HG02571 (cell line): ENCODE results near the gene EME2.

Experiments used
- ATAC-seq: cut with Tn5 transposase; IDR thresholded peaks from one replicate; pipeline ENCODE4 v1.9.1; 2021; ENCODE audit warnings: mild to moderate bottlenecking, moderate library complexity; ENCODE audit not compliant: unreplicated experiment

Gene EME2

DNA sequence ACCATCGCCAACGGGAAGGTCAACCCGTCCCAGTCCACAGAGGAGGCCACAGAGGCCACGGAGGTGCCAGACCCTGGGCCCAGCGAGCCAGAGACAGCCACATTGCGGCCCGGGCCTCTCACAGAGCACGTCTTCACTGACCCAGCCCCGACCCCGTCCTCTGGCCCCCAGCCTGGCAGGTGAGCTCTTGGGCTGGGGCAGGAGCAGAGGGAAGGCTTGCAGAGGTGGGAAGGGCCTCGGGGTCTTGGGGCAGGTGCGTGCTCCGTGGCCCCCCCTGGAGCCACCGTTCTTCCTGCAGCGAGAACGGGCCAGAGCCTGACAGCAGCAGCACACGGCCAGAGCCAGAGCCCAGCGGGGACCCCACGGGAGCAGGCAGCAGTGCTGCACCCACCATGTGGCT, 6.4 kb upstream of the EME2 start:
- ATAC-seq: no peak

DNA sequence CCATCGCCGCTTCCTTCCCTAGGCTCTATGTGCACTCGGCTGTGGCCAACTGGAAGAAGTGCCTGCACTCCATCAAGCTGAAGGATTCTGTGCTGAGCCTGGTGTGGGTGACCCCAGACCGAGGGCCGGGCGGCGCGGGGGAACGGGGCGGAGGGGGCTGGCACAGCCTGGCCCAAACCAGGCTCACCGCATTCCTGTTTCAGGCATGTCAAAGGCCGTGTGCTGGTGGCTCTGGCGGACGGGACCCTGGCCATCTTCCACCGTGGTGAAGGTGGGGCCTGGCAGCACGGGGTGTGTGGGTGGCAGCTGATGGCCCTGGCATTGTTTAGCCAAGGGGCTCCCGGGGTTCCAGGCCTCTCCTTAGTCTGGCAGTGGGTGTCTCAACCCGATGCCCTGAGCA, 5.9 kb upstream of the EME2 start:
- no peak for ATAC-seq

DNA sequence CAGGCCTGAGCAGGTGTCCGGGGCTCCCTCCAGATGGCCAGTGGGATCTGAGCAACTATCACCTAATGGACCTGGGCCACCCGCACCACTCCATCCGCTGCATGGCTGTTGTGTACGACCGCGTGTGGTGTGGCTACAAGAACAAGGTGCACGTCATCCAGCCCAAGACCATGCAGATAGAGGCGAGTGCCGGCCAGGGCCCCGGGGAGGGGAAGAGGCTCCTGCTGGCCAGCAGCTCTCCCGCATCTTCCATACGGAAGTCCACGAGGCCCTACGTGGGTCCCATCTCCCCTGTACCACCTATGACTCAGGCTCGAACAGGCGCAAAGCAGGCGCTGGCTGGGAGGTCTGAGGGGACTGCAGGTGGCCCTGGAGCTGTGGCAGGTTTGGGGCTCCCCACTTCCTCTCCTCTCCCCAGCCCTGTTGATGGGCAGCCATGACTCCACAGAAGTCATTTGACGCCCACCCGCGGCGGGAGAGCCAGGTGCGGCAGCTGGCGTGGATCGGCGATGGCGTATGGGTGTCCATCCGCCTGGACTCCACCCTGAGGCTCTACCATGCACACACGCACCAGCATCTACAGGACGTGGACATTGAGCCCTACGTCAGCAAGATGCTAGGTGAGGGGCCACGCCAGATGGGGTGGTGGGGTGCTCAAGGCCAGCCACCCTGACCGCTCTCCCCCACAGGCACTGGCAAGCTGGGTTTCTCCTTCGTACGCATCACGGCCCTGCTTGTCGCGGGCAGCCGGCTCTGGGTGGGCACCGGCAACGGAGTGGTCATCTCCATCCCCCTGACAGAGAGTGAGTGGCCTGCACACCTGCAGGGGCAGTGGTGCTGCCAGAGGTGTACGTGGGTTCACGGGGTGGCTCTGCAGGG, 5.3 kb upstream of the EME2 start:
- no peak for ATAC-seq

DNA sequence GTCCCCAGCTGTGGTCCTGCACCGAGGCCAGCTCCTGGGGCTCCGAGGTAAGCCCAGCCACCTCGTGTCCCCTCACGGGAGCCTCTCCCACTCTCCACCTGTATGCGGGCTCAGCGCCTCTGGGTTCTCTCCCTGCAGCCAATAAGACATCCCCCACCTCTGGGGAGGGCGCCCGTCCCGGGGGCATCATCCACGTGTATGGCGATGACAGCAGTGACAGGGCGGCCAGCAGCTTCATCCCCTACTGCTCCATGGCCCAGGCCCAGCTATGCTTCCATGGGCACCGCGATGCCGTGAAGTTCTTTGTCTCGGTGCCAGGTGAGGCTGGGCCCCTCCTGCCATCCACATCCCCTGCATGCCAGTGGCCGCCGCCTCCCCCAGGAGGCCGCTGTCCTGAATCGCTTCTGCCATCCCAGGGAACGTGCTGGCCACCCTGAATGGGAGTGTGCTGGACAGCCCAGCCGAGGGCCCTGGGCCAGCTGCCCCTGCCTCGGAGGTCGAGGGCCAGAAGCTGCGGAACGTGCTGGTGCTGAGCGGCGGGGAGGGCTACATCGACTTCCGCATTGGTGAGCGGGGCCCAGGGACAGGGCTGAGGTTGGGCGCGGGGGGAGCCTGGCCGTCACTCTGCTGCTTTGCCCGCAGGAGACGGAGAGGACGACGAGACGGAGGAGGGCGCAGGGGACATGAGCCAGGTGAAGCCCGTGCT, 4.4 kb upstream of the EME2 start:
- ATAC-seq: no peak

- ATAC-seq: no peak
These were observed 3.7 kb upstream of the EME2 start for GRCh38 chr16:1768767-1769401.

GRCh38 chr16:1769402-1770300, 3.0 kb upstream of the EME2 start:
- no peak for ATAC-seq

DNA sequence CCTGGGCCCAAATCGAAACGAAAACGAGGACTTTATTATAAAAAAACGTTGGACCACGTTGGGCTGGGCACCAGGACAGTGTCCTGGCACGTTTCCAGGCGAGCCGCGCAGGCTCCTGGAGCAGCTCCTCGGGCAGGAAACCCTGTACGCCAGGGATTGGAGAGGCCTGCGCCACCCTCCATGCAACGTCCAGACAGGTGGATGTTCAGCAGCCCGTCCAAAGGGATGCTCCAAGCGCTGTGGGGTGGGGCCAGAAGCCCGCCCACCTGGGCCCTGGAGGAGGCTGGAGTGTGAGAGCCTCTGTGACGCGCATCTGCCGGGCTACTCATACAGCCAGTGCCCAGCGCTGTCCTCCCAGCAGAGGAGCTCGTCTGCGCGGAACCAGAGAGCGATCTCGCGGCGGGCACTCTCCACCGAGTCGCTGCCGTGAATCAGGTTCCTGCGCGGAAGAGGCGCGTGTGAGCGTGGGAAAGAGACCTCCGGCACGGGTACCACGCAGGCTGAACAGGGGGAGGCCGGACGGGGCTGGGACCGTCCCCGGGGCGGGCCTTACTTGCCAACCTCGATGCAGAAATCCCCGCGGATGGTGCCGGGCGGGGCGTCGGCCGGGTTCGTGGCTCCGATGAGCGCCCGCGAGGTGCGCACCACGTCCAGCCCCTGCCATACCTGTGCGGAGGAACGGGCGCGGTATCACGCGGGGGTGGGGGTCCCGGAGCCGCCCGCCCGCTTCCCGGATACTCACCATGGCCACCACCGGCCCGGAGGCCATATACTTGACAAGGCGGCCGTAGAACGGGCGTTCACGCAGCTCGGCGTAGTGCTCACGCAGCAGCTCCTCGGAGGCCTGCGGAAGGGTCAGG, 2.1 kb upstream of the EME2 start:
- ATAC-seq: no peak

DNA sequence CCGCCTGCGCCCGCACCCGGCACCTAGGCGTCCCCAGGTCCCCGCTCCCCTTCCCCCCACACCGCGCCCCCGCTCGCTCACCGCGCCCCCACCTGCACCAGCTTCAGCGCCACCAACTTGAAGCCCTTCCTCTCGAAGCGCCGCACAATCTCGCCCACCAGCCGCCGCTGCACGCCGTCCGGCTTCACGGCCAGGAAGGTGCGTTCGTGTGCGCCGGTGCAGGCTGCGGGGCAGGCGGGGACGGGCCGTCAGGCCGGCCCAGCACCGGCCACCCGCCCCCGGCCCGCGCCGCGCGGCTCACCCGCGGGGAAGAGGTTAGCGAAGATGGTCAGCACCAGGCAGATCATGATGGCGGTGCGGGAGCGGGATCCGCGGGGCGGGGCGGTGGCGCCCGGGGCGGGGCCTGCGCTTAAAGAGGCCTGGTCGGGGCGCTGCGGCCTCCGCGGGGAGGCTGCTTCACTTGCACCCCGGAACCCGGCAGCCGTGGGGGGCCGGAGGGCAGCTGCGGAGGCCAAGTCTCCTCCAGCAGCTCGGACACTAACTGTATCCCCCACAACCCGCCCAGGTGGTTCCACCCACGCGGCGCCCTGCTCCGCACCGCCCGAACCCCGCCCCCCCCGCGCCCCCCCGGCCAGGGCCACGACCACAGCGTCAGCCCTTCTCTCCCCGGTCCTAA, 1.3 kb upstream of the EME2 start, which contains the start of gene NME3:
NME3 (minus strand) TSS at position 356 of the 676 bp plus-strand sequence; CDS start at position 347, 9 bp downstream.
- no peak for ATAC-seq

- no peak for ATAC-seq
These were observed 697 bp upstream of the EME2 start for GRCh38 chr16:1771864-1772361.

DNA sequence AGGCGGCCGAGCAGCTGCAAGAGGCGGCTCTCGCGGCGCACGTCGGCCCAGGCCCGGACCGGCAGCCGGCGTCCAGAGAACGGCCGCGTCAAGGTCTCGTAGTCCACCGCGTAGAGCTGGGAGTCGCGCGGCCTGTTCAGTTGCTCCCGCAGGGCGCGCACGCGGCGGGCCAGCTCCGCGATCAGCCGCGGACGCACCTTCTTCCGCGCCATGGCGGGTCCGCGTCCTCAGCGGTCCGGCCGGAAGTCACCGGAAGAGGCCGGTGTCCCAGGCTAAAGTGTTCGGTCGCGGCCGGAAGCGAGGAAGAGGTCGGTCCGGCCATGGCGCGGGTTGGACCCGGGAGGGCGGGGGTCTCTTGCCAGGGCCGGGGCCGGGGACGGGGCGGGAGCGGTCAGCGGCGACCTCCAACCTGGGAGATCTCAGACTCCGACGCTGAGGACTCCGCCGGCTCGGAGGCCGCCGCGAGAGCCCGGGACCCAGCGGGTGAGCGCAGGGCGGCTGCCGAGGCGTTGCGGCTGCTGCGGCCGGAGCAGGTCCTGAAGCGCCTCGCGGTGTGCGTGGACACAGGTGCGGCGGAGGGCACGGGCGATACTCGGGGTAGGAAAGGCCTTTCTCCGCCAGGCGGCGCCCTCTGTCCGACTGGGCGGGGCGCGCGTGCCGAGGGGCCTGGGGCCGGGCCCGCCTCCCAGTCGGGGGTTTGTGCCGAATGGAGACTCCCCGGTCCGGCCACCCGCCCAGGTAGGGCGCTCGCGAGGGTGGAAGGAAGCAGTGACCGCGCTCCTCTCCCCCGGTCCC, 495 bp downstream of the EME2 start, which contains the start of gene MRPS34:
MRPS34 (minus strand) TSS at position 227 of the 795 bp plus-strand sequence; CDS start at position 212, 15 bp downstream.
- ATAC-seq: peak; percentile 35

DNA sequence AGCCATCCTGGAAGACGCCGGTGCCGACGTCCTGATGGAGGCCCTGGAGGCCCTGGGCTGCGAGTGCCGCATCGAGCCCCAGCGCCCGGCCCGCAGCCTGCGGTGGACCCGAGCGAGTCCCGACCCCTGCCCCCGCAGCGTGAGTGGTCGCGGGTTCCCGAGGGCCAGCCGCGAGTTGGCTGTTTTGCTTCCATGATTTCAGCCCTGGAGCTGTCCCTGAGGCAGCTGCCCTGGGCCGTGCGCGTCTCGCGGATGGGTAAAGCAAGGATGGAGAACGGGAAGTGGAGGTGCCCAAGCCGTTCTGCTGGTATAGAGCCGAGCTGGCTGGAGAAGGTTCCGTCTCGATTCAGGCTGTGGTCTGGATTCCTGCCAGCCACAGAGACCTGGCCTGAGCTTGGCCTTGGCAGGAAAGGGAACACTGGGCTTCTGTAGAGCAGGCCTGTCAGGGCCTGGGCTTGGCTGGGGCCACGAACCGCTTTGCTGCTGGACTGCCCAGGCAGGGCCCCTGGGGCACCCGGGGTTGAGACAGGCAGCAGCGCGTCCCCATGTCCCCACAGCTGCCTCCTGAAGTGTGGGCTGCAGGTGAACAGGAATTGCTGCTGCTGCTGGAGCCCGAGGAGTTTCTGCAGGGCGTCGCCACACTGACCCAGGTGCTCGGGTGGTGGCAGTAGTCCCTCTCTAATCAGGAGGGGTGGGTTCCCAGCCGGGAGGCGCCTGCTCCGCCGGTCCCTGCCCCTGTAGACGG, 1.3 kb downstream of the EME2 start:
- ATAC-seq: no peak

DNA sequence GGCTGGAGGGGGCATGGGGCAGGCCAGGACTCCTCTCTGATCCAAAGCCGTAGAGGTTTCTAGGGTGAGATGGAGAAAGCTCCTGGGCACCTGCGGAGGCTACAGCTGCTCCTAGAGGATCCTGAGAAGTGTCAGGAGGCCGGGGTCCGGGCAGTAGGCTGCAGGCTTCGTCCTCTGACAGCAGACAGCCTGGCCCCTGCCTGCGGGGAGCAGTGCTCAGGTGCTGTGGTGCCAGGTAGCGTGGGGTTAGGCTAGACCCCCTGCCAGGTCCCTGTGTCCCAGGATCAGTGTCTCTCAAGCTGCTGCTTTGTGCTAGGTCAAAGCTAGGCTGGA, 1.8 kb downstream of the EME2 start:
- no peak for ATAC-seq

DNA sequence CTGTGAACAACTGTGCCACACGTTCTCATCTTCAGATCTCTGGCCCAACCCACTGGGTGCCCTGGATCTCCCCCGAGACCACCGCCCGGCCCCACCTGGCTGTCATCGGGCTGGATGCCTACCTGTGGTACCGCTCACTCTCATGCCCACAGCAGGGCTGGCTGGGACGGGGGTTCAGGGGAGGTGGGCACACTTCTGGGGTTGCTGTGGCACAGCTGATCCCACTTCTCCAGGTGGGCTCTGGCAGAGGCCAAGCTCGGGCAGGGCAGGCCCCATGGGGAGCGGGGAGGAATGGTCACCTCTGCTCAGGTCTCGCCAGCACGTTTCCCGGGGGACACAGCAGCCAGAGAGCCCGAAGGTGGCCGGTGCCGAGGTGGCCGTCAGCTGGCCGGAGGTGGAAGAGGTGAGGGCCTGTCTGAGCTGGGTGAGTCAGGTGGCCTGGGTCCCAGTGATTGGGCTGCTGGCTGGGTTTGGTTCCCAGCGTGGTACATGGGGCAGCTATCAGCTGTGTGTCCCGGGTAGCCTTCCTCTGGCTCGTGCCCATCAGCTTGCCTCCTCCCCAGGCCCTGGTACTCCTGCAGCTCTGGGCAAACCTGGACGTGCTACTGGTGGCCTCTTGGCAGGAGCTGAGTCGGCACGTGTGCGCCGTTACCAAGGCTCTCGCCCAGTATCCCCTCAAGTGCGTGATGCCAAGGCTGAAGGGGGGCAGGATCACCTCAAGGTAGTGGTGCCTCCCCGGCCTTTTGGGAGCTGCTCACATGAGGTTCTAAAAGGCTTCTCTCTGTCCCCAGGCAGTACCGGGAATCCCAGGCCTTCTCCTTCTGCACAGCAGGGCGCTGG, 2.6 kb downstream of the EME2 start:
- ATAC-seq: no peak

DNA sequence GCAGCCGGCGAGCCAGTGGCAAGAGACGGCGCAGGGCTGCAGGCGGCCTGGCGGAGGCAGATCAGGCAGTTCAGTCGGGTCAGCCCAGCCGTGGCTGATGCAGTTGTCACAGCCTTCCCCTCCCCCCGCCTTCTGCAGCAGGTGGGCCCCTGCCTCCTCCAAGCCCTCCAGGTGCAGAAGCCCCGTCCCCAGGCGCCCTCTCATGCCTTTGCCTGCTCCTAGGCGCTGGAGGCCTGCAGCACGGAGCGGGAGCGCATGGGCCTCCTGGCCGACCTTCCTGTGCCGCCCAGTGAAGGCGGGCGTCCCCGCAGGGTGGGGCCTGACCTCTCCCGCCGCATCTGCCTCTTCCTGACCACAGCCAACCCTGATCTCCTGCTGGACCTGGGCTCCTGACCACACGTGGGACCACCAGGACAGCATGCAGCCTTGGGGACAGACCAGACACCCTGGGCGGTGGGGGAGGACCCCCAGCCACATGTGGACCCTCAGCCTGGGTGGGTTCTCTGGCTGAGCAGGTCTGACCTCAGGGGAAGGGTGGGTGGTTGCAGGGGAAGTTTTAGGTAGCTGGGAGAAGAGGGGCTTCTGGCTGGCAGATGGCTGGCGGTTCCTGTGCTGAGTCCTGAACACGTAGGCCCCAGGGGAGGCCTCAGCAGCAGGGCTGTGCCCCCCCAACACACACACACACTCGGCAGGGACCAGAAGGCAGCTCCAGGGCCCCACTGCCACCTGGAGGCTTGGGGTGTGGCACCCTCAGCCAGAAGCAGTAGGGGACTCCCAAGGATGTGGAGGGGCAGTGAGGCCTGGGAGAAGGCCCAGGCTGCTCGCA, 3.4 kb downstream of the EME2 start:
- no peak for ATAC-seq

DNA sequence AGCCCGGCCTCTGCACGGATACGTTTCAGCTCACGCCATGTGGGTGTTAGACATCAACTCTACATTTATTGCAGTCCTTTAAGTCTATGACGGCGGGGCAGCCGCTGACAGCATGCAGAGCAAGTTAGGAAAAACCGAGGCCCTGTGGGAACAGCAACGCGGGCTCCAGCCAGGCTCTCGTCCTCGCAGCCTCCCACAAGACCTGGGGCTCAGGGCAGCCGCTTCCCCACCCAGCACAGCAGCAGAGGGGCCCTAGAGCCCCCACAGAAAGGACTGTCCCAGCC, 4.0 kb downstream of the EME2 start:
- ATAC-seq: no peak

- no peak for ATAC-seq
These were observed 4.4 kb downstream of the EME2 start for GRCh38 chr16:1776991-1777374.
